Vagina (tissue), 2 donors: ENCODE measurements around the gene FRMPD4.

Experiments used
- POLR2A ChIP-seq, 2 donors: fragments of 450-650 bp; IDR thresholded peaks; one replicate each; pipeline ENCODE4 v1.6.1; 2017; ENCODE audit warnings: antibody characterized with exemption in 2 of 2, mild to moderate bottlenecking in 2 of 2, moderate library complexity in 2 of 2
- TF ChIP-seq, protein P1 (sequence below), 3 experiments: fragments of 450-650 bp in 2 of 3; fragments of 200-600 bp in 1 of 3; sonication (generic) in 1 of 3; IDR thresholded peaks; one replicate each; pipeline ENCODE4 v1.5.1; 2017 to 2019; ENCODE audit warnings: antibody characterized with exemption in 3 of 3, mild to moderate bottlenecking in 2 of 3, moderate library complexity in 2 of 3

DNA sequence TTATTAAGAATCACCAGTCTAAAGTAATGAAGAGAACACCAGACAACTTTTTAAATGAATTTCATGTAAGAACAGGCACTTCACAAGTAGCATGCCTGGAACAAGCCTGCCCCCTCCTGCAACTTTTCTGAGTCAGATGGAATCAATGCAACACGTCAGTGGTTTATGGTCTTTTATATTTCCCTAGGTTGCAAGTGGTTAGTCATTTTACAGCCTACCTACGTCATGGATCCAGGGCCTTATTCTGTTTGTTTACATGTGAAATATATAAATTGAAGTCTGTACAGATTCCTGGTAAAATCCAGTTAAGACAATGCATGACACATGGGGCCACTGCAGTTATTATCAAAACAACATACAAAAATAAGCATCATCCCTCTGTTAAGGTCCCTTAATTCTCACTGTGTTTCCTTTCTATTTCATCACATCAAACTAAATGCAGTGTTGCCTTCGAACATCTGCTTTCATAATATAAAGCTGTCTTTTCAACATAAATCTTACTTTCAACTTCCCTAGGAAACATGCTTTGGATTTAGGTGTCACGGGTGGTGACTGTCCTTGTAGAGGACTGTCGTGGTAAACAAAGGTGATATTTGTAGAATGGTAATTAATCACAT, 309.3 kb downstream of the FRMPD4 start:
- TF ChIP-seq, protein P1, sequence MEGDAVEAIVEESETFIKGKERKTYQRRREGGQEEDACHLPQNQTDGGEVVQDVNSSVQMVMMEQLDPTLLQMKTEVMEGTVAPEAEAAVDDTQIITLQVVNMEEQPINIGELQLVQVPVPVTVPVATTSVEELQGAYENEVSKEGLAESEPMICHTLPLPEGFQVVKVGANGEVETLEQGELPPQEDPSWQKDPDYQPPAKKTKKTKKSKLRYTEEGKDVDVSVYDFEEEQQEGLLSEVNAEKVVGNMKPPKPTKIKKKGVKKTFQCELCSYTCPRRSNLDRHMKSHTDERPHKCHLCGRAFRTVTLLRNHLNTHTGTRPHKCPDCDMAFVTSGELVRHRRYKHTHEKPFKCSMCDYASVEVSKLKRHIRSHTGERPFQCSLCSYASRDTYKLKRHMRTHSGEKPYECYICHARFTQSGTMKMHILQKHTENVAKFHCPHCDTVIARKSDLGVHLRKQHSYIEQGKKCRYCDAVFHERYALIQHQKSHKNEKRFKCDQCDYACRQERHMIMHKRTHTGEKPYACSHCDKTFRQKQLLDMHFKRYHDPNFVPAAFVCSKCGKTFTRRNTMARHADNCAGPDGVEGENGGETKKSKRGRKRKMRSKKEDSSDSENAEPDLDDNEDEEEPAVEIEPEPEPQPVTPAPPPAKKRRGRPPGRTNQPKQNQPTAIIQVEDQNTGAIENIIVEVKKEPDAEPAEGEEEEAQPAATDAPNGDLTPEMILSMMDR (IDR thresholded peaks at IDR 0.05) = no peak
- no peak for TF ChIP-seq POLR2A (IDR thresholded peaks at IDR 0.05)
